GM20431 (cell line): ENCODE measurements around the gene ARID5B.

Experiments
- in situ Hi-C: fragments of 300-500 bp; cut with MseI, MboI; formaldehyde crosslinking; loops from one replicate; pipeline ENCODE4 v1.15.0; 2020; ENCODE audit warnings: low sequenced_read_pairs; ENCODE audit not compliant: unreplicated experiment

The ARID5B gene

DNA sequence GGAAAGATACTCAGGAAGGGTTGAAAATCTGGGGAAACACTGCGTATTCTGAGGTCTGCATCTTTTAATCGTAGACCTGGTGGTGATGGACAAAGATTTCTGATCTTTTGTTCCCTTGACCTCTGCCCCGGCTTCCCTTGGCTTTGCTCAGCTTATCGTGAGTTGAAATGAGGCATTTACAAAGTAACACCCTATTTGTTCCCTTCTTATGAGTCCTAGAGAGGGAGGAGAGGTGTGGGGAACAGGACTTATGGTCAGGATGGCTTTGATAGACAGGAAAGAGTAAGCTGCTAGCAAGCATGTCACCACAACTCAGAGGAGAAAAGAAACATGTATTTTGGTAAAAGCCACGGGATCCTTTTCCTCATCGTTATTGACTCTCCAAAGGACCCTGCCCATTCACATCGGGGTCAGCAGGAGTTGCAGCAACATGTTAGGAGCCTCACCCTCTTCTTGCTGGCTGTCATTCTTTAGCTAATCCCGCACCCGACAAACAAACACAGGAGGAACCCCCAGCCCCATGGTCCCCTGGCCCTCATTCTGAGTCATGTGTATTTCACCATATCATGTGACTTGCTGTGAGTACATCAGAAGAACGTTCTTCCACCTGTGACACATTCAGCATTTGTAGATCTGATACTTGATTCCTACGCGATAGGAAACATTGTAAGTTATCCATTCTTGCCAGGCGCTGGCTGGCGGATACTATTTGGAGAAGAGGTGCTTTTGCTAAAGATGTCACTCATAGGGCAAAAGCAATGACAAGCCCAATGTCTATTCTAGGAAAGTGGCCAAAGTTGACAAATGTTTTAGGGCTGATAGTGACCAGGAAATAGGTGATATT lies 197.0 kb downstream of the ARID5B start:
- in situ Hi-C loops = no loop called here

DNA sequence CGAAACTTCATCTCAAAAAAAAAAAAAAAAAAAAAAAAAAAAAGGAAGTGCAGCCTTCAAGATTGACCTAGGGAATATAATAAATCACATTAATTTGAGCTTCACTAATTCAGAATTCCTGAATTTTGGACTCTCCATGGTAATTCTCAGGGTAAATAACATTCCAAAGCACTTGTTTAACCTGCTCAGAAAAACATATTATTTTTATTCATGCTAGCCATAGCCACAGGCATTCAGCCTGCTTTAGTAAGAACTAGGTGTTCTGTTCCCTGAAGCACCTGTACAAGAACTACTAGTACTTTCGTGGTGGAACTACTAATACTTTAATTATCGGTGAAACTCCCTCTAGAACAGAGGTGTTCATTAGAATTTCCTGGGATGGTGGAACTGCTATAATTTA lies 197.8 kb downstream of the ARID5B start:
- in situ Hi-C loops = no loop called here

- in situ Hi-C loops = no loop called here
These were observed 202.4 kb downstream of the ARID5B start for GRCh38 chr10:62103857-62104256.

- in situ Hi-C loops = no loop called here
These were observed 205.5 kb downstream of the ARID5B start for GRCh38 chr10:62106929-62107519.

- in situ Hi-C loops = no loop called here
These were observed 207.5 kb downstream of the ARID5B start for GRCh38 chr10:62108759-62109586.

DNA sequence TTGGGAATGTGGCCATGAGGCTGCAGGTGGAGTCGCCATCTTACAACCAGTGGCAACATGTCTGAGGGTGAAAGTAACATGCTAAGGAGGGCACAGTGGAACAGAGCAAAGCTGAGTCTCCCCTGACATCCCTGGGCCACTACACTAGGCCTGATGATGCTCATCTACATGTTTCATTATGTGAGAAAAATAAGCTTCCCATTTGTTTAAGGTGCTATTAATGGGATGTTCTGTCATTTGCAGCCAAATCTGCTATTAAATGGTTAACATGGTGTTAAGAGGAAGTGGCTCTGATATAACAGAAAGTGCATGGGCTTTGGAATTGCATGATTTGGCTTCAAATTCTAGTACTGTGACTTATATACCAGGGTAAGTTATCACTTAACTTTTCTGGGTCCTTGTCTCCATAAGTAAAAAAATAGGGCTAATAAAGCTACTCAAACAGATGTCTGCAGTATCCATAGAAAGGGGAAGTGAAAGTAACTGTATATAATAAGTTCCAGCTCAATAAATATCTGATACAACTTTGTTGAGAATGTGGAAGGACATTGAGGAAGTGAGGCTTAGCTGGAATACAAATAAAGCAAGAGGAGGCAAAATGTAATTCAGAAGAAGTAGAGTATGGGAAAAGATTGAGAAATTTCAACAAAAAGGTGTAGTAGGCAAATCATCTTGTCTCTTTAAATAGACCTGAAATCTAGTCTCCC lies 208.2 kb downstream of the ARID5B start:
- in situ Hi-C loops = no loop called here

GRCh38 chr10:62112300-62112699 lies 210.8 kb downstream of the ARID5B start:
- in situ Hi-C loops = no loop called here

- in situ Hi-C loops = no loop called here
These were observed 211.5 kb downstream of the ARID5B start for GRCh38 chr10:62112963-62113362.

GRCh38 chr10:62113680-62114079 lies 212.2 kb downstream of the ARID5B start:
- in situ Hi-C loops = no loop called here

DNA sequence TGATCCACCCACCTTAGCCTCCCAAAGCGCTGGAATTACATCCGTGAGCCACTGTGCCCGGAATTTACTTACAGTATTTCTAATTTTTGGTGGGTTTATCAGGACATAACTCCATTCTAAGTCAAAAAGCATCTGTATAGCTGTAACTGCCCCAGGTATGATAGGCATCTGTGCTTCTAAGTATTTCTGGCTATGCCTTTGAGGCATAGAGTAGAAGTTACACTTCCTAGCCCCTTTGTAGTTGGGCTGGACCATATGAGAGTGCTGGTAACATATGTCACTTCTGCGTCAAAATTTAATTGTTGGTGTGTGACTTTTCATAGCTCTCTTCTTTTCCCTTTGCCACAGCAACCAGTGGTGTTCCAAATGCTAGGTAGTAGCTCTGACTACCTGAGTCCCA lies 213.8 kb downstream of the ARID5B start:
- in situ Hi-C loops = no loop called here

- in situ Hi-C loops = no loop called here
These were observed 214.3 kb downstream of the ARID5B start for GRCh38 chr10:62115842-62116241.

DNA sequence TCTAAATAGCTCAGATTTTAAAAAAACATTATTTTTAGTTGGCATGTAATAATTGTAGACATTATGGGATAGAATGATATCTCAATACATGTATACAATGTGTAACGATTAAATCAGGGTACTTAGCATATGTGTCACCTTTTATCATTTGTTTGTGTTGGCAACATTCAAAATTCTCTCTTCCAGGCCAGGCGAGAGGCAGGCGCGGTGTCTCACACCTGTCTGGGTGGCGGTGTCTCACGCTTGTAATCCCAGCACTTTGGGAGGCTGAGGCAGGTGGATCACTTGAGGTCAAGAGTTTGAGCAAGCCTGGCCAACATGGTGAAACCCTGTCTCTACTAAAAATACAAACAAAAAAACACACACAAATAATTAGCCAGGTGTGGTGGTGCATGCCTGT lies 215.4 kb downstream of the ARID5B start:
- in situ Hi-C loops = no loop called here

DNA sequence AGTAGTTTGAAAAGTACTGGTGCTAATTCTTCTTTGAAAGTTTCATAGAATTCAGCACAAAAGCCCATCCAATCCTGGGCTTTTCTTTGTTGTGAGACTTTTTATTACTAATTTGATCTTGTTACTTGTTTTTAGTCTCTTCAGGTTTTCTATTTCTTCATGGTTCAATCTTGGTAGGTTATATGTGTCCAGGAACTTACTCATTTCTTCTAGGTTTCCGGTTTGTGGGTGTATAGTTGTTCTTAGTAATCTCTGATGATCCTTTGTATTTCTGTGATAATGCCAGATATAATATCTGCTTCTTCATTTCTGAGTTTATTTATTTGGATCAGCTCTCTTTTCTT lies 219.7 kb downstream of the ARID5B start:
- in situ Hi-C loops = no loop called here

GRCh38 chr10:62127975-62128374 lies 226.5 kb downstream of the ARID5B start:
- in situ Hi-C loops = no loop called here

DNA sequence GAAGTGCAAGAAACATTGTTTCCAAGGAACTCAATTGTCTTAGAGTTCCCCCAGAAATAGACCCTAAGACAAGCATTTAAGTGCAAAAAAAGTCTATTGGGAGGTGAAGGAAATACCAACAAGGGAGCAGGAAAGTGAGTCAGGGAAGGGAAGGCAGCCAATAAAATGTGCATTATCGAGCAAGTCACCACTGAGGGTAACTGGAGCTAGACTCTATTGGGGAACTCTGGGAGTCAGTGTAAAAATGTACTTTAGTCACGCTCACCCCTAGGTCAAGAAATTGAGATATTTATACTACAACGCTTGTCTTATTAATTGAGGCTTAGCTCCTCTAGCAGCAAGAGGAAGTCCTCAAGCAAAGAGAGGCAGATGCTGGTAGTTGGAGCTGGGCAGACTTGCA lies 229.4 kb downstream of the ARID5B start:
- in situ Hi-C loops = no loop called here

DNA sequence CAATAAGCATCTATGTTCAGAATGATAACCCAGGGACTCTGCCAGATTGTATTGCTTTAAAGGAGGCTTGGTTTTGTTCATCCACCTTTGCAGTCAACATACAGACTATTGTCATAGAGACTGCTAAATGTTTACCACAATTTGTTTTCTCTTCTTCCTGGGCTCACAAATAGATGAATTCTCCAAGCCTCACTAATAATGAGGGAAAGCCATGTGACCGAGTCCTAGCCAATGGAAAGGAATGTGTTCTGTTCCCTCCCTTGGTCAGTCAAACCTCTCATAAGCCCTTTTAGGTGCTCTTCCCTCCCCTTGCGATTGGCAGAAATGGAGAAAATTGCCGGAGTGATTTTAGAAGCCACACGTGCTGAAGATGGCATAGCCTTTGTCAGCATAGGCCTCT lies 230.2 kb downstream of the ARID5B start:
- in situ Hi-C loops = no loop called here

DNA sequence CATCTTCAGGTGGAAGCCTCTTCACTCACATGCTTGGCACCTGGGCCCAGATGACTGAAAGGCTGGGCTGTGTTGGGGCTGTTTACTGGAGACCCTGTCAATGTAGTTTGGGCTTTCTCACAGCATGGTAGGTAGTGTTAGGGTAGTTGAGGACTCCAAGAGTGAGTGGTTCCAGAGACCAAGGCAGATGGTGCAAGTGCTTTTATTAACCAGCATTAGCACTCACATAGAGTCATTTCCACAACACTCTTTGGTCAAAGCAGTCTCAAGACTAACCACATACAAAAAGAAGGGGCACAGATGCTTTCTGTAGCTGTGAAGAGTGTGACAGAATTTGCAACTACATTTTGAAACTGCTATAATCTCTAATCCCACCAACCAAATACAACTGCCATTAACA lies 232.1 kb downstream of the ARID5B start:
- in situ Hi-C loops = no loop called here

GRCh38 chr10:62136931-62137330 lies 235.4 kb downstream of the ARID5B start:
- in situ Hi-C loops = no loop called here
